HepG2 (cell line): ENCODE measurements around the gene TBC1D10B. TPM values are rescaled to one million over a fixed set of nuclear protein-coding genes. Genes with fewer than 3 reads are reported as not detected.

Source experiments
- ARID4A ChIP-seq: sonication (generic); formaldehyde crosslinking; IDR thresholded peaks from 2 replicates; pipeline ENCODE4 v1.5.0; 2020; ENCODE audit warnings: mild to moderate bottlenecking, missing genetic modification reagents, borderline replicate concordance
- FOXA1 ChIP-seq, 2 experiments: fragments of 450-650 bp in 1 of 2; sonication (generic) in 1 of 2; formaldehyde crosslinking in 1 of 2; IDR thresholded peaks; 2 replicates each; pipeline versions ENCODE4 v1.4.0 to v1.6.1; 2016 to 2020; ENCODE audit warnings: missing genetic modification reagents in 1 of 2
- GFI1 ChIP-seq: sonication (generic); formaldehyde crosslinking; IDR thresholded peaks from 2 replicates; pipeline ENCODE4 v1.5.0; 2020; ENCODE audit warnings: missing genetic modification reagents, mild to moderate bottlenecking, borderline replicate concordance
- KMT2A ChIP-seq: sonication (generic); formaldehyde crosslinking; IDR thresholded peaks from 2 replicates; pipeline ENCODE4 v1.4.0; 2020; ENCODE audit warnings: missing genetic modification reagents
- NCOA1 ChIP-seq: sonication (generic); formaldehyde crosslinking; IDR thresholded peaks from 2 replicates; pipeline ENCODE4 v1.9.0; 2021; ENCODE audit warnings: missing genetic modification reagents
- NFKB2 ChIP-seq: sonication (generic); formaldehyde crosslinking; IDR thresholded peaks from 2 replicates; pipeline ENCODE4 v1.4.0; 2020; ENCODE audit warnings: missing genetic modification reagents, borderline replicate concordance
- PHF20 ChIP-seq: sonication (generic); formaldehyde crosslinking; IDR thresholded peaks from 2 replicates; pipeline ENCODE4 v1.5.0; 2020; ENCODE audit warnings: mild to moderate bottlenecking, missing genetic modification reagents
- UBTF ChIP-seq: sonication (generic); formaldehyde crosslinking; IDR thresholded peaks from 2 replicates; pipeline ENCODE4 v1.4.0; 2020; ENCODE audit warnings: mild to moderate bottlenecking, missing genetic modification reagents
- XRCC5 ChIP-seq: fragments of 200-400 bp; formaldehyde crosslinking; optimal IDR thresholded peaks from 2 replicates; pipeline ENCODE3; 2017; ENCODE audit warnings: mild to moderate bottlenecking, low read length
- YEATS2 ChIP-seq: sonication (generic); formaldehyde crosslinking; IDR thresholded peaks from 2 replicates; pipeline ENCODE4 v1.4.0; 2020; ENCODE audit warnings: missing genetic modification reagents, borderline replicate concordance
- ZFP36L1 ChIP-seq: sonication (generic); formaldehyde crosslinking; IDR thresholded peaks from 2 replicates; pipeline ENCODE4 v1.8.0; 2022; ENCODE audit warnings: mild to moderate bottlenecking, missing genetic modification reagents, moderate library complexity
- ZNF205 ChIP-seq: IDR thresholded peaks from 2 replicates; pipeline ENCODE4 v1.6.1; 2018; ENCODE audit warnings: missing biosample characterization, missing genetic modification reagents
- polyA plus RNA-seq, 8 experiments: library from polyadenylated mRNA; depleted of rRNA in 3 of 8; stranded (reverse) in 7 of 8; unstranded in 1 of 8; fragments of >200 nt; fragmentation: Illumina TruSeq in 4 of 8; extraction: Trizol in 4 of 8; gene quantifications; 2 replicates each; pipeline versions ENCODE4 v1.2.1 to v1.2.3, GENCODE V29; 2011 to 2016; ENCODE audit warnings: low read depth in 4 of 8, missing spikeins in 1 of 8, mixed read lengths in 1 of 8; ENCODE audit not compliant: insufficient read depth in 1 of 8
- total RNA-seq, 5 experiments: library from RNA; depleted of rRNA; stranded (reverse); fragments of >200 nt; fragmentation: Illumina TruSeq; extraction: Trizol; gene quantifications; 2 replicates each; pipeline ENCODE4 v1.2.3, GENCODE V29; 2016; ENCODE audit warnings: low read depth in 1 of 5
- TF ChIP-seq, protein P1 (sequence below): sonication (generic); formaldehyde crosslinking; IDR thresholded peaks from 2 replicates; pipeline ENCODE4 v1.8.1; 2022; ENCODE audit warnings: low read depth, mild to moderate bottlenecking, missing genetic modification reagents
- TF ChIP-seq, protein P2 (sequence below): sonication (generic); formaldehyde crosslinking; IDR thresholded peaks from 2 replicates; pipeline ENCODE4 v1.5.1; 2020; ENCODE audit warnings: mild to moderate bottlenecking, missing genetic modification reagents, moderate library complexity

The TBC1D10B gene
- total and polyA plus RNA-seq, 2 of the 13 experiments (the other 11 are each of a cell fraction or from before 2014, with no cell fraction given), result 15.7 to 24.8 TPM

- TF ChIP-seq, protein P1, sequence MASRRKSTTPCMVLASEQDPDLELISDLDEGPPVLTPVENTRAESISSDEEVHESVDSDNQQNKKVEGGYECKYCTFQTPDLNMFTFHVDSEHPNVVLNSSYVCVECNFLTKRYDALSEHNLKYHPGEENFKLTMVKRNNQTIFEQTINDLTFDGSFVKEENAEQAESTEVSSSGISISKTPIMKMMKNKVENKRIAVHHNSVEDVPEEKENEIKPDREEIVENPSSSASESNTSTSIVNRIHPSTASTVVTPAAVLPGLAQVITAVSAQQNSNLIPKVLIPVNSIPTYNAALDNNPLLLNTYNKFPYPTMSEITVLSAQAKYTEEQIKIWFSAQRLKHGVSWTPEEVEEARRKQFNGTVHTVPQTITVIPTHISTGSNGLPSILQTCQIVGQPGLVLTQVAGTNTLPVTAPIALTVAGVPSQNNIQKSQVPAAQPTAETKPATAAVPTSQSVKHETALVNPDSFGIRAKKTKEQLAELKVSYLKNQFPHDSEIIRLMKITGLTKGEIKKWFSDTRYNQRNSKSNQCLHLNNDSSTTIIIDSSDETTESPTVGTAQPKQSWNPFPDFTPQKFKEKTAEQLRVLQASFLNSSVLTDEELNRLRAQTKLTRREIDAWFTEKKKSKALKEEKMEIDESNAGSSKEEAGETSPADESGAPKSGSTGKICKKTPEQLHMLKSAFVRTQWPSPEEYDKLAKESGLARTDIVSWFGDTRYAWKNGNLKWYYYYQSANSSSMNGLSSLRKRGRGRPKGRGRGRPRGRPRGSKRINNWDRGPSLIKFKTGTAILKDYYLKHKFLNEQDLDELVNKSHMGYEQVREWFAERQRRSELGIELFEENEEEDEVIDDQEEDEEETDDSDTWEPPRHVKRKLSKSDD (CRISPR knock-in tag), result no peak
- TF ChIP-seq GFI1 (CRISPR knock-in tag), result no peak
- TF ChIP-seq XRCC5, result no peak
- no peak for TF ChIP-seq KMT2A (CRISPR knock-in tag)
- peak; percentile 28; the same call in 1 of the 2 replicates for TF ChIP-seq YEATS2 (CRISPR knock-in tag)
- TF ChIP-seq UBTF, result peak; percentile 53; the same call in 1 of the 2 replicates
- TF ChIP-seq NCOA1, result no peak
- TF ChIP-seq ZNF205 (CRISPR knock-in tag), result peak; percentile 70; the same call in 1 of the 2 replicates
- TF ChIP-seq ARID4A (CRISPR knock-in tag), result peak; percentile 61
- TF ChIP-seq, protein P2, sequence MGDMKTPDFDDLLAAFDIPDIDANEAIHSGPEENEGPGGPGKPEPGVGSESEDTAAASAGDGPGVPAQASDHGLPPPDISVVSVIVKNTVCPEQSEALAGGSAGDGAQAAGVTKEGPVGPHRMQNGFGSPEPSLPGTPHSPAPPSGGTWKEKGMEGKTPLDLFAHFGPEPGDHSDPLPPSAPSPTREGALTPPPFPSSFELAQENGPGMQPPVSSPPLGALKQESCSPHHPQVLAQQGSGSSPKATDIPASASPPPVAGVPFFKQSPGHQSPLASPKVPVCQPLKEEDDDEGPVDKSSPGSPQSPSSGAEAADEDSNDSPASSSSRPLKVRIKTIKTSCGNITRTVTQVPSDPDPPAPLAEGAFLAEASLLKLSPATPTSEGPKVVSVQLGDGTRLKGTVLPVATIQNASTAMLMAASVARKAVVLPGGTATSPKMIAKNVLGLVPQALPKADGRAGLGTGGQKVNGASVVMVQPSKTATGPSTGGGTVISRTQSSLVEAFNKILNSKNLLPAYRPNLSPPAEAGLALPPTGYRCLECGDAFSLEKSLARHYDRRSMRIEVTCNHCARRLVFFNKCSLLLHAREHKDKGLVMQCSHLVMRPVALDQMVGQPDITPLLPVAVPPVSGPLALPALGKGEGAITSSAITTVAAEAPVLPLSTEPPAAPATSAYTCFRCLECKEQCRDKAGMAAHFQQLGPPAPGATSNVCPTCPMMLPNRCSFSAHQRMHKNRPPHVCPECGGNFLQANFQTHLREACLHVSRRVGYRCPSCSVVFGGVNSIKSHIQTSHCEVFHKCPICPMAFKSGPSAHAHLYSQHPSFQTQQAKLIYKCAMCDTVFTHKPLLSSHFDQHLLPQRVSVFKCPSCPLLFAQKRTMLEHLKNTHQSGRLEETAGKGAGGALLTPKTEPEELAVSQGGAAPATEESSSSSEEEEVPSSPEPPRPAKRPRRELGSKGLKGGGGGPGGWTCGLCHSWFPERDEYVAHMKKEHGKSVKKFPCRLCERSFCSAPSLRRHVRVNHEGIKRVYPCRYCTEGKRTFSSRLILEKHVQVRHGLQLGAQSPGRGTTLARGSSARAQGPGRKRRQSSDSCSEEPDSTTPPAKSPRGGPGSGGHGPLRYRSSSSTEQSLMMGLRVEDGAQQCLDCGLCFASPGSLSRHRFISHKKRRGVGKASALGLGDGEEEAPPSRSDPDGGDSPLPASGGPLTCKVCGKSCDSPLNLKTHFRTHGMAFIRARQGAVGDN (CRISPR knock-in tag), result peak; percentile 23; the same call in 1 of the 2 replicates
- TF ChIP-seq PHF20, result peak; percentile 45; the same call in 1 of the 2 replicates
- 0 out of 2 replicates have a peak, but pooled peaks have one; percentile 45 for TF ChIP-seq ZFP36L1 (CRISPR knock-in tag)
- TF ChIP-seq FOXA1 (IDR thresholded peaks at IDR 0.05), result peak; percentile 91
- peak; percentile 94 for TF ChIP-seq FOXA1 (CRISPR knock-in tag; IDR thresholded peaks at IDR 0.05)
- TF ChIP-seq NFKB2 (CRISPR knock-in tag), result no peak
Measured at GRCh38 chr16:30401768-30402425, 31.6 kb upstream of the TBC1D10B start (continued).
